Stimulated activated CD4-positive, alpha-beta T cell treated with anti-CD3 and anti-CD28 coated beads, Interleukin-4, amount 100 ng/mL, for 24 hours (primary cell): ENCODE data around the gene DBNL.

Experiments used
- DNase-seq: peaks from one replicate; pipeline ENCODE4 v3.0.0-alpha.2; 2020

The DBNL gene

GRCh38 chr7:44045226-44046014 lies 918 bp downstream of the DBNL start:
- no peak for DNase-seq

- no peak for DNase-seq
Measured at GRCh38 chr7:44046321-44047061, 2.0 kb downstream of the DBNL start.

- DNase-seq = no peak
Measured at GRCh38 chr7:44048031-44048795, 3.7 kb downstream of the DBNL start.

GRCh38 chr7:44050121-44050914 lies 5.8 kb downstream of the DBNL start:
- DNase-seq = no peak

GRCh38 chr7:44050915-44051560 lies 6.5 kb downstream of the DBNL start:
- DNase-seq = no peak

GRCh38 chr7:44051611-44052220 lies 7.2 kb downstream of the DBNL start:
- no peak for DNase-seq

- no peak for DNase-seq
Measured at GRCh38 chr7:44052771-44053365, 8.4 kb downstream of the DBNL start.

- DNase-seq = no peak
Measured at GRCh38 chr7:44056681-44057080, 12.2 kb downstream of the DBNL start.

- no peak for DNase-seq
Measured at GRCh38 chr7:44057181-44057848, 12.8 kb downstream of the DBNL start.

- no peak for DNase-seq
Measured at GRCh38 chr7:44057849-44058758, 13.6 kb downstream of the DBNL start.

- DNase-seq = no peak
Measured at GRCh38 chr7:44058759-44059218, 14.3 kb downstream of the DBNL start.

- DNase-seq = no peak
Measured at GRCh38 chr7:44059219-44060090, 15.0 kb downstream of the DBNL start.

GRCh38 chr7:44060091-44060947 lies 15.8 kb downstream of the DBNL start:
- no peak for DNase-seq

GRCh38 chr7:44060948-44061644 lies 16.6 kb downstream of the DBNL start:
- no peak for DNase-seq

GRCh38 chr7:44061645-44062179 lies 17.2 kb downstream of the DBNL start:
- no peak for DNase-seq

- DNase-seq = no peak
Measured at GRCh38 chr7:44062180-44062902, 17.8 kb downstream of the DBNL start.
